Vagina (tissue), 2 donors: ENCODE measurements around the gene ATG2A.

Experiments
- POLR2A ChIP-seq, 2 donors: fragments of 450-650 bp; IDR thresholded peaks; one replicate each; pipeline ENCODE4 v1.6.1; 2017; ENCODE audit warnings: antibody characterized with exemption in 2 of 2, mild to moderate bottlenecking in 2 of 2, moderate library complexity in 2 of 2
- POLR2AphosphoS5 ChIP-seq, 2 donors: sonication (generic); formaldehyde crosslinking; IDR thresholded peaks; one replicate each; pipeline ENCODE4 v1.9.0; 2017; ENCODE audit warnings: antibody characterized with exemption in 2 of 2, mild to moderate bottlenecking in 2 of 2, low read depth in 1 of 2; ENCODE audit not compliant: insufficient read depth in 1 of 2
- TF ChIP-seq, protein P1 (sequence below), 3 experiments: fragments of 450-650 bp in 2 of 3; fragments of 200-600 bp in 1 of 3; sonication (generic) in 1 of 3; IDR thresholded peaks; one replicate each; pipeline ENCODE4 v1.5.1; 2017 to 2019; ENCODE audit warnings: antibody characterized with exemption in 3 of 3, mild to moderate bottlenecking in 2 of 3, moderate library complexity in 2 of 3

DNA sequence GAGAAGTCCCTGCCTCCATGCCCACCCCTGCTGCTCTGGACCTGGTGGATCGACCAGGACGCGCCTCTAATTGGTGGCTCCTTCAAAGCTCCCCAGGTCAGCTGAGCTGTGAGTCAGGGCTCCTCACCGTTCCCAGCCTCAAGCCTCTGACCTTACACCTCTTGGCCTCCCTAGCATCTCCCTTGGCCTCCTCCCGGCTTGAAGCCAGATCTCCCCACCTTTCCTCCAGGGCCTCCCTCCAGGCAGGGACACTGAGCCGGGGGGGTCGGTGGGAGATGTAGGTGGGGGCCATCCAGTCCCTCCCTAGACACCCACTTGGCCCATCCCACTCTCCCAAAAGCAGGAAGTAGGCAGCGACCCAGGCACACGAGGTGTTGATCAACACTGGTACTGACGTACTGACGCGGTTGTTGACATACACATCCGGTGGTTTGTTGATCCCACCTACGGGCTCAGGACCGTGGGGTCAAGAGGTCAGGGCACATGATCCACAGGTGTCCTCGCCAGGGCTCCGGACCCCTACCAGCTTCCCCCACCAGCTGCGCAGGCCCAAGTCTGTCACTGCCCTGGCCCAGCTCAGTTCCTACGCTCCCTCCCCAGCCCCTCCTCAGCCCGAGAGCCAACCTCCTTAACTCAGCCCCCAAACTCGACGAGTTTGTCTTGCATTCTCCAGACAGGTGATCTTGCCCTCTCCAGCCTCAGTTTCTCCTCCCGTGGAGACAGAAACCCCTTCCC is 802 bp downstream of the ATG2A start:
- TF ChIP-seq POLR2A (IDR thresholded peaks at IDR 0.05) = no peak
- TF ChIP-seq, protein P1, sequence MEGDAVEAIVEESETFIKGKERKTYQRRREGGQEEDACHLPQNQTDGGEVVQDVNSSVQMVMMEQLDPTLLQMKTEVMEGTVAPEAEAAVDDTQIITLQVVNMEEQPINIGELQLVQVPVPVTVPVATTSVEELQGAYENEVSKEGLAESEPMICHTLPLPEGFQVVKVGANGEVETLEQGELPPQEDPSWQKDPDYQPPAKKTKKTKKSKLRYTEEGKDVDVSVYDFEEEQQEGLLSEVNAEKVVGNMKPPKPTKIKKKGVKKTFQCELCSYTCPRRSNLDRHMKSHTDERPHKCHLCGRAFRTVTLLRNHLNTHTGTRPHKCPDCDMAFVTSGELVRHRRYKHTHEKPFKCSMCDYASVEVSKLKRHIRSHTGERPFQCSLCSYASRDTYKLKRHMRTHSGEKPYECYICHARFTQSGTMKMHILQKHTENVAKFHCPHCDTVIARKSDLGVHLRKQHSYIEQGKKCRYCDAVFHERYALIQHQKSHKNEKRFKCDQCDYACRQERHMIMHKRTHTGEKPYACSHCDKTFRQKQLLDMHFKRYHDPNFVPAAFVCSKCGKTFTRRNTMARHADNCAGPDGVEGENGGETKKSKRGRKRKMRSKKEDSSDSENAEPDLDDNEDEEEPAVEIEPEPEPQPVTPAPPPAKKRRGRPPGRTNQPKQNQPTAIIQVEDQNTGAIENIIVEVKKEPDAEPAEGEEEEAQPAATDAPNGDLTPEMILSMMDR (IDR thresholded peaks at IDR 0.05) = no peak
- no peak for TF ChIP-seq POLR2AphosphoS5 (IDR thresholded peaks at IDR 0.05; ENCODE audit: insufficient read depth in 1 of 2, low read depth in 1 of 2)
